HEK293T (cell line): Measurements from ENCODE around the gene OPCML.

Source experiments
- ARNT ChIP-seq: fragments of 450-650 bp; IDR thresholded peaks from 2 replicates; pipeline ENCODE4 v1.6.1; 2017; ENCODE audit warnings: mild to moderate bottlenecking
- BHLHE40 ChIP-seq: fragments of 450-650 bp; IDR thresholded peaks from 2 replicates; pipeline ENCODE4 v1.6.1; 2016; ENCODE audit warnings: mild to moderate bottlenecking, moderate library complexity, borderline replicate concordance
- ELF4 ChIP-seq: fragments of 450-650 bp; IDR thresholded peaks from 2 replicates; pipeline ENCODE4 v1.6.1; 2017; ENCODE audit warnings: antibody characterized with exemption
- FOXK2 ChIP-seq: fragments of 450-650 bp; IDR thresholded peaks from 2 replicates; pipeline ENCODE4 v1.6.1; 2016; ENCODE audit warnings: mild to moderate bottlenecking
- SP1 ChIP-seq: fragments of 450-650 bp; IDR thresholded peaks from 2 replicates; pipeline ENCODE4 v1.6.1; 2017
- TF ChIP-seq, protein P1 (sequence below): fragments of 450-650 bp; IDR thresholded peaks from 2 replicates; pipeline ENCODE4 v1.6.1; 2016

DNA sequence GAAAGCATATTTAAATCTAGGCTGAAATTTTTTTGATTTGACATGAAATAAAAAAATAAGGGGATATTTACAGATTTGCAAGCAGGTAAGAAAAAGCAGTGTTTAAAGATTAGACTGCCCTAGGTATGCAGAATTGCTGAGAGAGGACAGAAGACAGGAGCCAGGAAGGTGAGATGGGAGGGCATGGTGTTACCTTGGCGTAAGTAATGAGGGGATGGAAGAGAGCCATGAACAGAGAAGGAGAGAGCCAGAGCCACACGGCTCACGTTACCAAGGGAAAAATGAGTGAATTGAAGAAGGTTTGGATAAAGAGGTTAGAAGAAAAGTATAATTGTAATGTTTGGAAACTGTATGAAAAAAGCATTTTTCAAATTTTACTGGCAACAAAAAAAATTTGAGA is 904.3 kb downstream of the OPCML start:
- no peak for TF ChIP-seq SP1
- TF ChIP-seq BHLHE40 = no peak
- no peak for TF ChIP-seq ARNT
- TF ChIP-seq ELF4 = no peak
- no peak for TF ChIP-seq FOXK2
- TF ChIP-seq, protein P1, sequence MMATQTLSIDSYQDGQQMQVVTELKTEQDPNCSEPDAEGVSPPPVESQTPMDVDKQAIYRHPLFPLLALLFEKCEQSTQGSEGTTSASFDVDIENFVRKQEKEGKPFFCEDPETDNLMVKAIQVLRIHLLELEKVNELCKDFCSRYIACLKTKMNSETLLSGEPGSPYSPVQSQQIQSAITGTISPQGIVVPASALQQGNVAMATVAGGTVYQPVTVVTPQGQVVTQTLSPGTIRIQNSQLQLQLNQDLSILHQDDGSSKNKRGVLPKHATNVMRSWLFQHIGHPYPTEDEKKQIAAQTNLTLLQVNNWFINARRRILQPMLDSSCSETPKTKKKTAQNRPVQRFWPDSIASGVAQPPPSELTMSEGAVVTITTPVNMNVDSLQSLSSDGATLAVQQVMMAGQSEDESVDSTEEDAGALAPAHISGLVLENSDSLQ = no peak
